Kidney (tissue), 14 donors: ENCODE data around the gene SLC12A3. TPM values are rescaled to one million over a fixed set of nuclear protein-coding genes. Genes with fewer than 3 reads are reported as not detected.

Source experiments
- DNase-seq, 5 donors: peaks; one replicate each; pipeline ENCODE4 v3.0.0-alpha.2; 2013 to 2020
- FAIRE-seq: peaks from 2 replicates; lab custom pipeline; 2012; peaks lifted over from hg19 to GRCh38; lab: Jason Lieb, UNC
- H3K27ac ChIP-seq, 2 donors: one replicate each; pipeline ENCODE4 v1.7.0; 2013; ENCODE audit warnings: low read depth in 2 of 2, low read length in 2 of 2, inconsistent platforms in 1 of 2
- H3K27me3 ChIP-seq: one replicate; pipeline ENCODE4 v1.7.1; 2013; ENCODE audit warnings: low read length, inconsistent platforms; ENCODE audit not compliant: control insufficient read depth, insufficient read depth
- H3K36me3 ChIP-seq, 3 donors: one replicate each; pipeline versions ENCODE4 v1.7.0 to v1.7.1; 2013; ENCODE audit warnings: low read length in 3 of 3, control low read depth in 1 of 3, inconsistent platforms in 1 of 3; ENCODE audit not compliant: insufficient read depth in 3 of 3, control insufficient read depth in 2 of 3
- H3K4me1 ChIP-seq, 3 donors: one replicate each; pipeline versions ENCODE4 v1.7.0 to v1.7.1; 2013; ENCODE audit warnings: low read length in 3 of 3, inconsistent platforms in 1 of 3, low read depth in 1 of 3; ENCODE audit not compliant: control insufficient read depth in 2 of 3, insufficient read depth in 2 of 3
- H3K4me3 ChIP-seq, 3 donors: one replicate each; pipeline versions ENCODE4 v1.7.0 to v1.8.1; 2013; ENCODE audit warnings: low read length in 3 of 3, control low read depth in 1 of 3, inconsistent platforms in 1 of 3
- H3K9ac ChIP-seq, 3 donors: one replicate each; pipeline versions ENCODE4 v1.7.0 to v1.7.1; 2013; ENCODE audit warnings: low read length in 3 of 3, control low read depth in 1 of 3, inconsistent platforms in 1 of 3
- H3K9me3 ChIP-seq, 3 donors: one replicate each; pipeline versions ENCODE4 v1.7.0 to v1.7.1; 2013; ENCODE audit warnings: low read length in 3 of 3, control low read depth in 1 of 3, inconsistent platforms in 1 of 3; ENCODE audit not compliant: control insufficient read depth in 2 of 3, insufficient read depth in 1 of 3
- CTCF ChIP-seq: IDR thresholded peaks from 3 replicates; pipeline ENCODE4 v1.5.1; 2012; ENCODE audit warnings: mild to moderate bottlenecking, moderate library complexity, borderline replicate concordance; ENCODE audit not compliant: insufficient read depth; ENCODE audit errors: extremely low read depth
- intact Hi-C: fragments of 100-400 bp; cut with DNase I; formaldehyde crosslinking; loops from one replicate; pipeline ENCODE4 v1.11.1; 2022
- polyA plus RNA-seq: library from polyadenylated mRNA; stranded (reverse); fragments of 350-450 nt; fragmentation: Illumina TruSeq; extraction: RNeasy Lipid Tissue Mini Kit (QIAGEN cat#74804); gene quantifications from one replicate; pipeline ENCODE4 v1.2.3, GENCODE V29; 2014; ENCODE audit warnings: low read depth, low replicate concordance; ENCODE audit not compliant: insufficient read depth
- total RNA-seq: library from RNA; stranded (reverse); fragmentation: NEBNext Ultra II Directional; extraction: Animal tissue kit (Norgen Biotek cat#: 25700); gene quantifications from one replicate; pipeline ENCODE4 v1.2.1, GENCODE V29; 2021
- donor health status: control.
- donor health status: control.
- donor health status: control.
- donor health status: control.
- donor health status: control.
- donor health status: DM: yes; HTN: yes; CAD: no.
- donor health status: Normal renal cell carcinoma (clear cell type).

Gene SLC12A3
- total and polyA plus RNA-seq, 2 donors from 2014 or later: 5.4 to 277 TPM

GRCh38 chr16:56862776-56863175 lies 2.2 kb upstream of the SLC12A3 start:
- no peak for FAIRE-seq

GRCh38 chr16:56865394-56866062 lies 521 bp downstream of the SLC12A3 start:
- peaks cover 0 to 18% (median 16%) of the 10 kb centered on the region in 3 donors for H3K4me1 ChIP-seq
- TF ChIP-seq CTCF: no peak
- intact Hi-C loops: no loop called here
- no peak overlapping the region for H3K9ac ChIP-seq
- peak overlapping the region in 2 of 3 donors; percentile 45 to 53 for H3K4me3 ChIP-seq
- H3K9me3 ChIP-seq: no peaks in the 10 kb centered on the region
- DNase-seq: no peak
- FAIRE-seq: no peak
- no peaks in the 10 kb centered on the region for H3K36me3 ChIP-seq
- H3K27me3 ChIP-seq: no peaks in the 10 kb centered on the region
- peak overlapping the region; percentile 72 to 75 for H3K27ac ChIP-seq

More at GRCh38 chr16:56862776-56863175, 2.2 kb upstream of the SLC12A3 start:
- TF ChIP-seq CTCF: no peak
- no peak overlapping the region for H3K9ac ChIP-seq
- intact Hi-C loops: no loop called here
- DNase-seq: no peak
- H3K27me3 ChIP-seq: no peaks in the 10 kb centered on the region
- H3K36me3 ChIP-seq: no peaks in the 10 kb centered on the region
- no peak overlapping the region for H3K4me3 ChIP-seq
- peak overlapping the region in 1 of 2 donors; percentile 4 for H3K27ac ChIP-seq
- H3K9me3 ChIP-seq: no peaks in the 10 kb centered on the region
- H3K4me1 ChIP-seq: peaks cover 0 to 17% (median 17%) of the 10 kb centered on the region in 3 donors

GRCh38 chr16:56866955-56867830 lies 2.2 kb downstream of the SLC12A3 start:
- DNase-seq (peak in 3 of 5 donors; percentile 38 to 85 (median 73)), FAIRE-seq (no peak)
- Histone ChIP-seq H3K9ac (peak overlapping the region in 2 of 3 donors; percentile 59 to 87), H3K9me3 (no peaks in the 10 kb centered on the region), H3K27me3 (no peaks in the 10 kb centered on the region), H3K4me1 (peaks cover 0 to 10% (median 0%) of the 10 kb centered on the region in 3 donors), H3K36me3 (no peaks in the 10 kb centered on the region), H3K27ac (peak overlapping the region; percentile 32 to 67), H3K4me3 (peak overlapping the region in 2 of 3 donors; percentile 35 to 47)
- peak; percentile 82 for TF ChIP-seq CTCF
- intact Hi-C loops: no loop called here
